ENCODE measurements around the gene PNPLA7. TPM values are rescaled to one million over a fixed set of nuclear protein-coding genes. Genes with fewer than 3 reads are reported as not detected.

The PNPLA7 gene
- total RNA-seq, 1 donor from 2014 or later: 2.4 TPM

- DNase-seq (ENCODE audit: extremely low read depth, low read depth, low spot score): no peak
These were observed 52.1 kb downstream of the PNPLA7 start for GRCh38 chr9:137497921-137498719.

GRCh38 chr9:137496601-137497375, 53.4 kb downstream of the PNPLA7 start:
- DNase-seq (ENCODE audit: extremely low read depth, low read depth, low spot score): no peak

GRCh38 chr9:137494550-137495351, 55.5 kb downstream of the PNPLA7 start:
- DNase-seq (ENCODE audit: extremely low read depth, low read depth, low spot score): no peak

- no peak for DNase-seq (ENCODE audit: extremely low read depth, low read depth, low spot score)
These were observed 56.1 kb downstream of the PNPLA7 start for GRCh38 chr9:137494104-137494544.

GRCh38 chr9:137493364-137494103, 56.7 kb downstream of the PNPLA7 start:
- DNase-seq (ENCODE audit: extremely low read depth, low read depth, low spot score): no peak

GRCh38 chr9:137492464-137493363, 57.5 kb downstream of the PNPLA7 start:
- no peak for DNase-seq (ENCODE audit: extremely low read depth, low read depth, low spot score)

GRCh38 chr9:137491735-137492432, 58.3 kb downstream of the PNPLA7 start:
- DNase-seq (ENCODE audit: extremely low read depth, low read depth, low spot score): no peak

- no peak for DNase-seq (ENCODE audit: extremely low read depth, low read depth, low spot score)
These were observed 59.5 kb downstream of the PNPLA7 start for GRCh38 chr9:137490532-137491186.

GRCh38 chr9:137488906-137489305, 61.3 kb downstream of the PNPLA7 start:
- DNase-seq (ENCODE audit: extremely low read depth, low read depth, low spot score): no peak

- no peak for DNase-seq (ENCODE audit: extremely low read depth, low read depth, low spot score)
These were observed 61.9 kb downstream of the PNPLA7 start for GRCh38 chr9:137488327-137488653.

- no peak for DNase-seq (ENCODE audit: extremely low read depth, low read depth, low spot score)
These were observed 62.5 kb downstream of the PNPLA7 start for GRCh38 chr9:137487454-137488326.

GRCh38 chr9:137486545-137487453, 63.4 kb downstream of the PNPLA7 start:
- DNase-seq (ENCODE audit: extremely low read depth, low read depth, low spot score): no peak

- no peak for DNase-seq (ENCODE audit: extremely low read depth, low read depth, low spot score)
These were observed 64.1 kb downstream of the PNPLA7 start for GRCh38 chr9:137486141-137486490.

GRCh38 chr9:137485343-137486140, 64.7 kb downstream of the PNPLA7 start:
- no peak for DNase-seq (ENCODE audit: extremely low read depth, low read depth, low spot score)

GRCh38 chr9:137484551-137485315, 65.5 kb downstream of the PNPLA7 start:
- no peak for DNase-seq (ENCODE audit: extremely low read depth, low read depth, low spot score)
